ENCODE results near the gene GTF2A1L. TPM values are rescaled to one million over a fixed set of nuclear protein-coding genes. Genes with fewer than 3 reads are reported as not detected.

GTF2A1L gene
- total and polyA plus RNA-seq, 2 experiments from 2014 or later: 0.65 to 0.94 TPM

DNA sequence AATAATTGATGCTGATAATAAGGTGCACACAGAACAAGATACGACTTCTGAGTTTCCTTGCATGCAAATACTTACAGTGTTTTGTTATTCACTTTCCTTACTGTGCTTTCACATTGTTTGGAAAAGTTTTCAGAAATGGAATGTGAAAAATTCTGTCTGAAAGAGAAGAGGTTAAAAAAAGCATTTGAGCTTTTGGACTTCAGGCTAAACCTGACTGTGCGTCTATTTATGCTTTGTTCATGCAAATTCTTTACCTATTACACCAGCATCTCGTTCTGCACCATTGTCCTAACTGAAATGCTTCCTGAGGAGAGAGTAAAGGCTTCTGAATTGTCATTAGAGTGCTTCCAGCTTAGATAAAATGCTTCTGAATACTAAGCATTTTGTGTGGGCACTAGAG, 76.5 kb downstream of the GTF2A1L start (continued):
- TF ChIP-seq, protein P1, sequence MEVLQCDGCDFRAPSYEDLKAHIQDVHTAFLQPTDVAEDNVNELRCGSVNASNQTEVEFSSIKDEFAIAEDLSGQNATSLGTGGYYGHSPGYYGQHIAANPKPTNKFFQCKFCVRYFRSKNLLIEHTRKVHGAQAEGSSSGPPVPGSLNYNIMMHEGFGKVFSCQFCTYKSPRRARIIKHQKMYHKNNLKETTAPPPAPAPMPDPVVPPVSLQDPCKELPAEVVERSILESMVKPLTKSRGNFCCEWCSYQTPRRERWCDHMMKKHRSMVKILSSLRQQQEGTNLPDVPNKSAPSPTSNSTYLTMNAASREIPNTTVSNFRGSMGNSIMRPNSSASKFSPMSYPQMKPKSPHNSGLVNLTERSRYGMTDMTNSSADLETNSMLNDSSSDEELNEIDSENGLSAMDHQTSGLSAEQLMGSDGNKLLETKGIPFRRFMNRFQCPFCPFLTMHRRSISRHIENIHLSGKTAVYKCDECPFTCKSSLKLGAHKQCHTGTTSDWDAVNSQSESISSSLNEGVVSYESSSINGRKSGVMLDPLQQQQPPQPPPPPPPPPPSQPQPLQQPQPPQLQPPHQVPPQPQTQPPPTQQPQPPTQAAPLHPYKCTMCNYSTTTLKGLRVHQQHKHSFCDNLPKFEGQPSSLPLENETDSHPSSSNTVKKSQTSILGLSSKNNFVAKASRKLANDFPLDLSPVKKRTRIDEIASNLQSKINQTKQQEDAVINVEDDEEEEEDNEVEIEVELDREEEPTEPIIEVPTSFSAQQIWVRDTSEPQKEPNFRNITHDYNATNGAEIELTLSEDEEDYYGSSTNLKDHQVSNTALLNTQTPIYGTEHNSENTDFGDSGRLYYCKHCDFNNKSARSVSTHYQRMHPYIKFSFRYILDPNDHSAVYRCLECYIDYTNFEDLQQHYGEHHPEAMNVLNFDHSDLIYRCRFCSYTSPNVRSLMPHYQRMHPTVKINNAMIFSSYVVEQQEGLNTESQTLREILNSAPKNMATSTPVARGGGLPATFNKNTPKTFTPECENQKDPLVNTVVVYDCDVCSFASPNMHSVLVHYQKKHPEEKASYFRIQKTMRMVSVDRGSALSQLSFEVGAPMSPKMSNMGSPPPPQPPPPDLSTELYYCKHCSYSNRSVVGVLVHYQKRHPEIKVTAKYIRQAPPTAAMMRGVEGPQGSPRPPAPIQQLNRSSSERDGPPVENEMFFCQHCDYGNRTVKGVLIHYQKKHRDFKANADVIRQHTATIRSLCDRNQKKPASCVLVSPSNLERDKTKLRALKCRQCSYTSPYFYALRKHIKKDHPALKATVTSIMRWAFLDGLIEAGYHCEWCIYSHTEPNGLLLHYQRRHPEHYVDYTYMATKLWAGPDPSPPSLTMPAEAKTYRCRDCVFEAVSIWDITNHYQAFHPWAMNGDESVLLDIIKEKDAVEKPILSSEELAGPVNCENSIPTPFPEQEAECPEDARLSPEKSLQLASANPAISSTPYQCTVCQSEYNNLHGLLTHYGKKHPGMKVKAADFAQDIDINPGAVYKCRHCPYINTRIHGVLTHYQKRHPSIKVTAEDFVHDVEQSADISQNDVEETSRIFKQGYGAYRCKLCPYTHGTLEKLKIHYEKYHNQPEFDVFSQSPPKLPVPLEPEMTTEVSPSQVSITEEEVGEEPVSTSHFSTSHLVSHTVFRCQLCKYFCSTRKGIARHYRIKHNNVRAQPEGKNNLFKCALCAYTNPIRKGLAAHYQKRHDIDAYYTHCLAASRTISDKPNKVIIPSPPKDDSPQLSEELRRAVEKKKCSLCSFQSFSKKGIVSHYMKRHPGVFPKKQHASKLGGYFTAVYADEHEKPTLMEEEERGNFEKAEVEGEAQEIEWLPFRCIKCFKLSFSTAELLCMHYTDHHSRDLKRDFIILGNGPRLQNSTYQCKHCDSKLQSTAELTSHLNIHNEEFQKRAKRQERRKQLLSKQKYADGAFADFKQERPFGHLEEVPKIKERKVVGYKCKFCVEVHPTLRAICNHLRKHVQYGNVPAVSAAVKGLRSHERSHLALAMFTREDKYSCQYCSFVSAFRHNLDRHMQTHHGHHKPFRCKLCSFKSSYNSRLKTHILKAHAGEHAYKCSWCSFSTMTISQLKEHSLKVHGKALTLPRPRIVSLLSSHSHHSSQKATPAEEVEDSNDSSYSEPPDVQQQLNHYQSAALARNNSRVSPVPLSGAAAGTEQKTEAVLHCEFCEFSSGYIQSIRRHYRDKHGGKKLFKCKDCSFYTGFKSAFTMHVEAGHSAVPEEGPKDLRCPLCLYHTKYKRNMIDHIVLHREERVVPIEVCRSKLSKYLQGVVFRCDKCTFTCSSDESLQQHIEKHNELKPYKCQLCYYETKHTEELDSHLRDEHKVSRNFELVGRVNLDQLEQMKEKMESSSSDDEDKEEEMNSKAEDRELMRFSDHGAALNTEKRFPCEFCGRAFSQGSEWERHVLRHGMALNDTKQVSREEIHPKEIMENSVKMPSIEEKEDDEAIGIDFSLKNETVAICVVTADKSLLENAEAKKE (CRISPR knock-in tag; IDR thresholded peaks at IDR 0.05): no peak
- TF ChIP-seq, protein P2, sequence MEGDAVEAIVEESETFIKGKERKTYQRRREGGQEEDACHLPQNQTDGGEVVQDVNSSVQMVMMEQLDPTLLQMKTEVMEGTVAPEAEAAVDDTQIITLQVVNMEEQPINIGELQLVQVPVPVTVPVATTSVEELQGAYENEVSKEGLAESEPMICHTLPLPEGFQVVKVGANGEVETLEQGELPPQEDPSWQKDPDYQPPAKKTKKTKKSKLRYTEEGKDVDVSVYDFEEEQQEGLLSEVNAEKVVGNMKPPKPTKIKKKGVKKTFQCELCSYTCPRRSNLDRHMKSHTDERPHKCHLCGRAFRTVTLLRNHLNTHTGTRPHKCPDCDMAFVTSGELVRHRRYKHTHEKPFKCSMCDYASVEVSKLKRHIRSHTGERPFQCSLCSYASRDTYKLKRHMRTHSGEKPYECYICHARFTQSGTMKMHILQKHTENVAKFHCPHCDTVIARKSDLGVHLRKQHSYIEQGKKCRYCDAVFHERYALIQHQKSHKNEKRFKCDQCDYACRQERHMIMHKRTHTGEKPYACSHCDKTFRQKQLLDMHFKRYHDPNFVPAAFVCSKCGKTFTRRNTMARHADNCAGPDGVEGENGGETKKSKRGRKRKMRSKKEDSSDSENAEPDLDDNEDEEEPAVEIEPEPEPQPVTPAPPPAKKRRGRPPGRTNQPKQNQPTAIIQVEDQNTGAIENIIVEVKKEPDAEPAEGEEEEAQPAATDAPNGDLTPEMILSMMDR (conservative IDR thresholded peaks at IDR 0.05; ENCODE audit: low read depth in 2 of 2): no peak
- TF ChIP-seq STAT1 (IDR thresholded peaks at IDR 0.05; ENCODE audit: unreplicated experiment): no peak

DNA sequence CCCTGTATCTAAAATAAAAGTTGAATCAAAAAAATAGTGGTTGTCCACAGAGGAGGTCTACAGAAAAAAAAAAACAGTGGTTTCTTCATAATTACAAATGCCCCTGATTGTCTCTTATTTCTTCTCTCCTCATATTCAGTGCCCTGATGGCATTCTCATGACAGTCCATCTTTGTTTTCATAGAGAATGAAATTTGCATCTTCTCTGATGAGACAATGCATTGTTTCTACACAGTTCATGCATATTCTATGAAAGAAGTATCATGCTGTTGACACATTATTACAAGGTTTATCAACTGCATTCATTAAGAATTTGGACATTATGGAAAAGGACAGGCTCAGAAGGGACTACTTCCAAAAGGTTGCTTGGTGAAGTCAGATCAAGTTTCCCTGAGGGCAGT, 78.3 kb downstream of the GTF2A1L start:
- H3K4me1 ChIP-seq (ENCODE audit: insufficient read depth): peaks cover 17% of the 10 kb centered on the region
- H3K36me3 Mint-ChIP-seq (ENCODE audit: low read depth): no peaks in the 10 kb centered on the region
- H3K36me3 ChIP-seq (ENCODE audit: insufficient read depth): no peaks in the 10 kb centered on the region
- TF ChIP-seq CREB1 (CRISPR knock-in tag; IDR thresholded peaks at IDR 0.05; ENCODE audit: low read depth) (no peak), REST (IDR thresholded peaks at IDR 0.05; ENCODE audit: unreplicated experiment) (no peak), JUNB (IDR thresholded peaks at IDR 0.05; ENCODE audit: unreplicated experiment) (no peak), ETS1 (IDR thresholded peaks at IDR 0.05) (no peak)

More for the DNA sequence above, 78.3 kb downstream of the GTF2A1L start:
- no peaks in the 10 kb centered on the region for H3K27me3 Mint-ChIP-seq (ENCODE audit: insufficient read depth, low read depth, poor library complexity)
- no peaks in the 10 kb centered on the region for H4K20me1 ChIP-seq (replicated peaks; ENCODE audit: insufficient read depth)
- no peak for ATAC-seq
- H3K27ac Mint-ChIP-seq: no peak overlapping the region
- DNase-seq (ENCODE audit: low spot score): no peak
- no peak overlapping the region for H3K27ac ChIP-seq (ENCODE audit: low read depth)
- H3K27me3 ChIP-seq (ENCODE audit: insufficient read depth): no peaks in the 10 kb centered on the region
- H3K9me3 Mint-ChIP-seq: no peaks in the 10 kb centered on the region; the same call in 2 of the 3 replicates
- no peak overlapping the region for H2AFZ ChIP-seq
- no peaks in the 10 kb centered on the region for H3K79me2 ChIP-seq (replicated peaks; ENCODE audit: insufficient read depth)
- H3K4me1 Mint-ChIP-seq: peaks cover 37% of the 10 kb centered on the region
- no peak overlapping the region for H3K4me3 Mint-ChIP-seq
- no peaks in the 10 kb centered on the region for H3F3A ChIP-seq (replicated peaks; ENCODE audit: low read depth)
- H3K9me2 ChIP-seq (ENCODE audit: insufficient read depth): no peaks in the 10 kb centered on the region
- no peak overlapping the region for H3K4me3 ChIP-seq
- no peak overlapping the region for H3K4me2 ChIP-seq
